ENCODE measurements around the gene WEE1. TPM values are rescaled to one million over a fixed set of nuclear protein-coding genes. Genes with fewer than 3 reads are reported as not detected.

The WEE1 gene
- total RNA-seq, 2 donors from 2014 or later: 31.0 to 33.1 TPM

GRCh38 chr11:9568161-9568853 is 5.2 kb upstream of the WEE1 start:
- Histone ChIP-seq H3K4me1 (replicated peaks) (peaks cover 21% of the 10 kb centered on the region), H3K27ac (peak overlapping the region; percentile 93), H3K9me3 (no peaks in the 10 kb centered on the region), H3K27me3 (replicated peaks; ENCODE audit: insufficient read depth) (no peaks in the 10 kb centered on the region), H3K36me3 (no peaks in the 10 kb centered on the region), H3K4me3 (no peak overlapping the region)
- intact Hi-C loops (cut with DNase I): loop anchor here (5.0 kb wide), 1 partner anchor 41 kb away; no protein-coding TSS in a partner anchor
- no peak for DNase-seq (ENCODE audit: low spot score)
- TF ChIP-seq POLR2AphosphoS5 (IDR thresholded peaks at IDR 0.05) (no peak), CTCF (IDR thresholded peaks at IDR 0.05) (no peak)
- WGBS: 43% methylated on average over 8 of the region's 8 CpGs

GRCh38 chr11:9568854-9569587 is 4.4 kb upstream of the WEE1 start:
- Histone ChIP-seq H3K27me3 (replicated peaks; ENCODE audit: insufficient read depth) (no peaks in the 10 kb centered on the region), H3K27ac (peak overlapping the region; percentile 93), H3K36me3 (no peaks in the 10 kb centered on the region), H3K9me3 (no peaks in the 10 kb centered on the region), H3K4me3 (peak overlapping the region in 1 of 2 donors; percentile 1), H3K4me1 (replicated peaks) (peaks cover 21% of the 10 kb centered on the region)
- TF ChIP-seq POLR2A (IDR thresholded peaks at IDR 0.05) (peak; percentile 50), CTCF (IDR thresholded peaks at IDR 0.05) (peak in 1 of 4 experiments; percentile 15), POLR2AphosphoS5 (IDR thresholded peaks at IDR 0.05) (peak; percentile 94)
- intact Hi-C loops (cut with DNase I): loop anchor here (5.0 kb wide), 1 partner anchor 42 kb away; no protein-coding TSS in a partner anchor
- DNase-seq (ENCODE audit: low spot score): peak; percentile 86
- WGBS: 5% methylated on average over 7 of the region's 7 CpGs

GRCh38 chr11:9569588-9570164 is 3.8 kb upstream of the WEE1 start:
- H3K4me3 ChIP-seq: no peak overlapping the region
- no peaks in the 10 kb centered on the region for H3K9me3 ChIP-seq
- TF ChIP-seq POLR2AphosphoS5 (IDR thresholded peaks at IDR 0.05) (no peak), POLR2A (IDR thresholded peaks at IDR 0.05) (no peak), CTCF (IDR thresholded peaks at IDR 0.05) (no peak)
- no peak for DNase-seq (ENCODE audit: low spot score)
- WGBS: 68% methylated on average over 5 of the region's 5 CpGs
- no peaks in the 10 kb centered on the region for H3K36me3 ChIP-seq
- peak overlapping the region; percentile 93 for H3K27ac ChIP-seq
- peaks cover 21% of the 10 kb centered on the region for H3K4me1 ChIP-seq (replicated peaks)
- intact Hi-C loops (cut with DNase I): loop anchor here (5.0 to 10.0 kb wide), 2 partner anchors 42 to 735 kb away; partner anchors contain the start of gene ADM
- H3K27me3 ChIP-seq (replicated peaks; ENCODE audit: insufficient read depth): no peaks in the 10 kb centered on the region

- Histone ChIP-seq H3K4me1 (replicated peaks) (peaks cover 21% of the 10 kb centered on the region), H3K27ac (peak overlapping the region; percentile 93), H3K36me3 (no peaks in the 10 kb centered on the region)
These were observed 3.0 kb upstream of the WEE1 start for GRCh38 chr11:9570313-9571025.

More at GRCh38 chr11:9570313-9571025, 3.0 kb upstream of the WEE1 start:
- 80% methylated on average over 9 of the region's 9 CpGs for WGBS
- intact Hi-C loops (cut with DNase I): loop anchor here (10.0 kb wide), 1 partner anchor 734 kb away; the partner anchor contains the start of gene ADM
- TF ChIP-seq CTCF (IDR thresholded peaks at IDR 0.05) (no peak), POLR2AphosphoS5 (IDR thresholded peaks at IDR 0.05) (no peak), POLR2A (IDR thresholded peaks at IDR 0.05) (no peak)
- Histone ChIP-seq H3K4me3 (no peak overlapping the region), H3K27me3 (replicated peaks; ENCODE audit: insufficient read depth) (no peaks in the 10 kb centered on the region), H3K9me3 (no peaks in the 10 kb centered on the region)
- no peak for DNase-seq (ENCODE audit: low spot score)
